PFSK-1 (cell line): ENCODE results near the gene RNF14.

Experiments used
- FOXP2 ChIP-seq: optimal IDR thresholded peaks from 2 replicates; pipeline ENCODE3; 2011; ENCODE audit warnings: borderline replicate concordance, control low read depth, inconsistent platforms; ENCODE audit not compliant: insufficient read depth; ENCODE audit errors: extremely low read length, extremely low read depth
- POLR2AphosphoS5 ChIP-seq: IDR thresholded peaks from 2 replicates; pipeline ENCODE4 v1.6.1; 2012; ENCODE audit warnings: low read depth, mild to moderate bottlenecking, control low read depth, low read length, moderate library complexity
- REST ChIP-seq, 2 experiments: IDR thresholded peaks; 2 replicates each; pipeline versions ENCODE4 v1.6.1 to v1.8.0; 2011 to 2012; ENCODE audit warnings: low read depth in 2 of 2, low read length in 2 of 2, control low read depth in 1 of 2, inconsistent platforms in 1 of 2, mild to moderate bottlenecking in 1 of 2, moderate library complexity in 1 of 2; ENCODE audit not compliant: insufficient read depth in 1 of 2
- SIN3A ChIP-seq: IDR thresholded peaks from 2 replicates; pipeline ENCODE4 v1.6.1; 2012; ENCODE audit warnings: mild to moderate bottlenecking, low read length, moderate library complexity, borderline replicate concordance; ENCODE audit not compliant: insufficient read depth
- TAF1 ChIP-seq: IDR thresholded peaks from 2 replicates; pipeline ENCODE4 v1.6.1; 2012; ENCODE audit warnings: low read length, control low read depth, borderline replicate concordance; ENCODE audit not compliant: insufficient read depth

The RNF14 gene

GRCh38 chr5:142034994-142035393, 66.1 kb downstream of the RNF14 start:
- TF ChIP-seq REST (IDR thresholded peaks at IDR 0.05; ENCODE audit: insufficient read depth in 1 of 2, low read depth in 2 of 2, low read length in 2 of 2), result no peak
- TF ChIP-seq SIN3A, result no peak
- no peak for TF ChIP-seq TAF1
- no peak for TF ChIP-seq POLR2AphosphoS5
- no peak for TF ChIP-seq FOXP2

GRCh38 chr5:142036918-142037317, 68.0 kb downstream of the RNF14 start:
- TF ChIP-seq TAF1, result no peak
- no peak for TF ChIP-seq POLR2AphosphoS5
- no peak for TF ChIP-seq FOXP2
- no peak for TF ChIP-seq SIN3A
- no peak for TF ChIP-seq REST (IDR thresholded peaks at IDR 0.05; ENCODE audit: insufficient read depth in 1 of 2, low read depth in 2 of 2, low read length in 2 of 2)

- TF ChIP-seq REST (IDR thresholded peaks at IDR 0.05; ENCODE audit: insufficient read depth in 1 of 2, low read depth in 2 of 2, low read length in 2 of 2), result no peak
- TF ChIP-seq SIN3A, result no peak
- TF ChIP-seq FOXP2, result no peak
- TF ChIP-seq POLR2AphosphoS5, result no peak
- no peak for TF ChIP-seq TAF1
These were observed 69.8 kb downstream of the RNF14 start for GRCh38 chr5:142038735-142039134.
